Posterior cingulate gyrus (tissue), 11 donors: Measurements from ENCODE around the gene RIN1.
"Not testable (repeated sequence)": the region's sequence is repeated elsewhere in the genome, so short reads cannot be mapped to it uniquely, and the experiment has no call there.

ENCODE experiments used
- DNase-seq, 10 donors: peaks; one replicate each; pipeline versions ENCODE4 v3.0.0 to v3.0.0-alpha.2; 2020 to 2021; ENCODE audit warnings: mixed read lengths in 3 of 10
- intact Hi-C: fragments of 100-400 bp; cut with DNase I; formaldehyde crosslinking; loops from one replicate; pipeline ENCODE4 v1.15.1; 2023

The RIN1 gene

DNA sequence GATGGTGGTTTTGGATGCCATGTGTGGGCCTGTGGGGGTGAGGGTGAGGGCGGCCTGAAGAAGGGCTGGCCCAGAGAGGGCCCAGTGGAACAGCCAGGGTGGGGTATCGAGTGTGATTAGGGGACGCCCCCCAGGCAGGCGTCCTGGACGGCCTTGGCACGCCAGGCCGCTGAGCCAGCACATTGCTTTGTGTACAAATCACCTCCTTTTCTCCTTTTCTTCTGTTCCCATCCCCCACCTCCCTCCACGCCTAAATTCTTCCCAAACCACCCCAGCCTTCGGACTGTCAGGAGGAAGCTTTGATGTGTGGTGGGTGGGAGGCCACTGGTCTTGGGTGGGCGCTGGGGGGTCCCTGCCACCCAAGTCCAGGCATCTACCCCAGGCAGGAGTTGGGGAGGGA lies 11.6 kb downstream of the RIN1 start:
- intact Hi-C loops = loop anchor here (5.0 kb wide), 1 partner anchor 32 kb away; the partner anchor contains the start of gene TMEM151A
- peak in 1 of 10 donors; percentile 23 for DNase-seq

DNA sequence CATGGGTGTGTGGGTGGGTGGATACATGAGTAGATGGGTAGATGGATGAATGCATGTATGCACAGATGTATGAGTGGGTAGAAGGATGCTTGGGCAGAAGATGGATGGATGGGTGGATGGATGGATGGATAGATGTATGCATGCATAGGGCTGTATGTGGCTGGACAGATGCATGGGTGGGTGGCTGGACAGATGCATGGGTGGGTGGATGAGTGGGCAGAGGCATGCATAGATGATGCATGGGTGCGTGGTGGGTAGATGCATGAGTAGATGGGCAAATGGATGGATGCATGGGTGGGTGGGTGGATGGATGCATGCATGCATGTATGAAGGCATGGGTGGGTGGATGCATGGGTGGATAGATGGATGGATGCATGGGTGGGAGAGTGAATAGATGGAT lies 12.6 kb downstream of the RIN1 start:
- intact Hi-C loops = no loop called here

DNA sequence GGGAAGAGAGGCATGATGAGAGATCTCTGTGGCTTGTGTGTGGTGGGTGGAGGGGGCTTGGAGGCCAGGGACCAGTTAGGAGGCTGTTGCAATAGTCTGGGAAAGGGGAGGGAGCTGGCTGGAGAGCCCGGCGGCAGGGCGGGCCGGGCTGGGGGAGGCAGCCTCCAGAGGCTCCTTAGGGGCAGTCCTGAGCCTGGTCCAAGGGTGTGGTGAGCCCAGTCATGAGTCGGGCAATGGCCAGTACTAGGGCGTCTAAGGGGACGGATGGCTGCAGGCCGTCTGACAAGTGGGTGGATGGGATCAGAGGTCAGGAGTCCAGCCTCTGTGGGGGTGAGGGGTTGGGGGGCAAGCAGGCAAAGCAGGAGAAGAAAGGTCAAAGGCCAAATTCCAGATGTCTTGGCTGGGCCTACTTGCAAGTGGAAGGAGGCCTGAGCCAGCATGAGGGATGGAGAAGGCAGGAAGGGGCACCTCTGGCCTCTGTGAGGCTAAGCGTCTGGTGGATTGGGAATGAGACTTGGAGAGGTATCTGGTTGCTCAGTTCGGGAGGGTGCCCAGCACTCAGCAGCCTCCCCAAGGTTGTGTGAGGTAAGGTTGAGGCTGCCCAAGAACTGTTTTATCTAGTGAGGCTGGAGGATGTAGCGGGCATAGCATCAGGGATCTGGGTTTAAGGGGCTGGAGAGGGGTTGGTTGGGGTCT lies 13.4 kb downstream of the RIN1 start:
- intact Hi-C loops = no loop called here

More for the DNA sequence above, 12.6 kb downstream of the RIN1 start:
- DNase-seq = no peak

DNA sequence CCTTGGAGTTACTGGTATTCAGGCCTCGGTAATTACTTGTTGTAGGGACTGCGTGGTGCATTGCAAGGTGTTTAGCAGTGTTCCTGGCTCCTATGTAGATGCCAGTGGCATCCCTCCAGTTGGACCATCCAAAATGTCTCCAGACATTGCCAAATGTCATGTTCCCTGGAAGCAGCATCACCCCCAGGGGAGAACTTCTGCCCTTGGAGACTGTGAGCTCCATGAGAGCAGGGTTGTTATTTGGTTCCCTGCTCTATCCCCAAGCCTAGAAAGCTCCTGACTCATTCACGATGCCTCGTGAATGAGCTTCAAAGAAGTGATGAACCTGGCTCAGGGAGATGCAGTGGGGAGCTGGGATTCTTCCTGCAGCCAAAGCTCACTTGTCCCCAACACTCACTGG lies 14.6 kb downstream of the RIN1 start:
- intact Hi-C loops = no loop called here
- DNase-seq = no peak

More for the DNA sequence above, 13.4 kb downstream of the RIN1 start:
- peak in 1 of 10 donors; percentile 52 for DNase-seq

DNA sequence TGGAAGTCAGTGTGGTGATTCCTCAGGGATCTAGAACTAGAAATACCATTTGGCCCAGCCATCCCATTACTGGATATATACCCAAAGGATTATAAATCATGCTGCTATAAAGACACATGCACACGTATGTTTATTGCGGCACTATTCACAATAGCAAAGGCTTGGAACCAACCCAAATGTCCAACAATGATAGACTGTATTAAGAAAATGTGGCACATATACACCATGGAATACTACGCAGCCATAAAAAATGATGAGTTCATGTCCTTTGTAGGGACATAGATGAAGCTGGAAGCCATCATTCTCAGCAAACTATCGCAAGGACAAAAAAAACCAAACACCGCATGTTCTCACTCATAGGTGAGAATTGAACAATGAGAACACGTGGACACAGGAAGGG lies 15.5 kb downstream of the RIN1 start:
- DNase-seq, intact Hi-C loops: not testable (repeated sequence)

DNA sequence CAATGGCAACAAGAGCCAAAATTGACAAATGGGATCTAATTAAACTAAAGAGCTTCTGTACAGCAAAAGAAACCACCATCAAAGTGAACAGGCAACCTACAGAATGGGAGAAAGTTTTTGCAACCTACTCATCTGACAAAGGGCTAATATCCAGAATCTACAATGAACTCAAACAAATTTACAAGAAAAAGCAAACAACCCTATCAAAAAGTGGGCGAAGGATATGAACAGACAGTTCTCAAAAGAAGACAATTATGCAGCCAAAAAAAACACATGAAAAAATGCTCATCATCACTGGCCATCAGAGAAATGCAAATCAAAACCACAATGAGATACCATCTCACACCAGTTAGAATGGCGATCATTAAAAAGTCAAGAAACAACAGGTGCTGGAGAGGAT lies 15.9 kb downstream of the RIN1 start:
- intact Hi-C loops, DNase-seq: not testable (repeated sequence)

DNA sequence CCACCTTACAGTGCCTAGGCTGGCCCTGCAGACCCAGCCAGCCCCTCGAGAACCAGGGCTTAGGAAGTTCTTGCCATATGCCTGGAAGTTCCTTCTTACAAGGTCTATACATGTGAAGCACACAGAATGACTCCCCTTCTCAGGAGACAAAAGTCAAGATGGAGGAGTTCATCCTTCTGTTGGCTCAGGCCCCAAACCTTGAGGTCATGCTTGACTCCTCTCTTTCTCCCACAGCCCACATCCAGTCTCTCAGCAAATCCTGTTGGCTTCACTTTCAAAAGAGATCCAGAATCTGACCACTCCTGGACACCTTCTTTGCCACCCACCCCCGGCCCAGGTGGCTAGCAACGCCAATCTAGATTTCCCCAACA lies 17.6 kb downstream of the RIN1 start:
- intact Hi-C loops = no loop called here
- DNase-seq = no peak

DNA sequence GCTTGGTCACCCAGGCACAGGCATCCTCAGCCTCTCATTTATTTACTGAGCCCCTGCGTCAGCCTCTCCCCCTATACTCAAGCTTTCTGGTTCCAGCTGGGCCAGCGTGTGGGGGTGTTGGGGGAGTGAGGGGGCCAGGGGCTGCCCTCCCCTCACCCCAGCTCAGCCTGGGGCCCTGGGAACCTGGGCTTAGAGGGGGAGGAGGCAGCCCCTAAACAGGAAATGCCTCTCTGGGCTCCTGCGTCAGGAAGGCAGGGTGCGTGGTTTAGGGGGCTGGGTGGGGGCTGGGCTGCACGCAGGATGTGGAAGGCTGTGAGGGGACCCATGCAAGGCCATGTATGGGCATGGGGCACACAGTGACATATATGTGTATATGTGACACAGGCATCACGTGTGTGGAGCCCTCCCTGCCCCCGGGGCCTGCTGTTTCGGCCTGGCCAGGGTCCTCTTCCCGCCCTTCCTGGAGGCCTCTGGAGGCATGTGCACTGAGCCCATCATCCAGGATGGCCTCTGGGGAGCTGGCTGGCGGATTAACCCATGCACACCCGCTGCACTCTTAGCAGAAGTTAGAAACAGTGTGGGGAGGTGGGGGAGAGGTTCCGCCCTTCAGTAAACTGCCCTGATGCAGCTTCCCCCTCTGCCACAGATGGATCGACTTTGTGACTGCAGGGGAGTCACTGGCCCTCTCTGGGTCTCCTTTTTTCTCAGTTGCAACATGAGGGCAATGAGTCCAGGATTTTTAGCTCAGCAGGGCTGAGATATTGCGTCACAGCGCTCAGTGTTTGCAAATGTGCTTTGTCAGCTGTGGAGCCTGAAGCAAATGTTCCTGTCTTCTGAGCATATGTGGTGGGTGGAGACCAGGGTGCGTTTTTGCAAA lies 18.3 kb downstream of the RIN1 start:
- peak in 3 of 10 donors; percentile 41 to 92 (median 45) for DNase-seq
- intact Hi-C loops = no loop called here

DNA sequence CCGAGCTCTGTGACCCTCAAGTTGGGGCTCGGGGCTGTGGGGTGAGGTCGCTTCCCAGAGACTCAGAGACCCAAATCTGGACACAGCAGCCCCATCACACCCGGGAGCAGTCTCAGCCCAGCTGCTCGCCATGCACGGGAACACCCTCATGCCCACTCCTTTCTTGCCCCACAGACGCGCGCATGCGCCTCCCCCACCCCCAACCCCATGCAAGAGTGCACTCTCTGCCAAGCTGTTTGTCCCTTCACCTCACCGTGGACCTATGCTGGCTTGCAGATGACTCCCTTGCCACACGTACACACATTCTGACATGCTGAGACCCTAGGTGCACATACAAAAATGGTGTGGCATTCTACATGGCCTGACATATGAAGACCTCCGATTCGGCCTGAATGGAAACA lies 18.9 kb downstream of the RIN1 start:
- intact Hi-C loops = no loop called here
- peak in 1 of 10 donors; percentile 85 for DNase-seq

DNA sequence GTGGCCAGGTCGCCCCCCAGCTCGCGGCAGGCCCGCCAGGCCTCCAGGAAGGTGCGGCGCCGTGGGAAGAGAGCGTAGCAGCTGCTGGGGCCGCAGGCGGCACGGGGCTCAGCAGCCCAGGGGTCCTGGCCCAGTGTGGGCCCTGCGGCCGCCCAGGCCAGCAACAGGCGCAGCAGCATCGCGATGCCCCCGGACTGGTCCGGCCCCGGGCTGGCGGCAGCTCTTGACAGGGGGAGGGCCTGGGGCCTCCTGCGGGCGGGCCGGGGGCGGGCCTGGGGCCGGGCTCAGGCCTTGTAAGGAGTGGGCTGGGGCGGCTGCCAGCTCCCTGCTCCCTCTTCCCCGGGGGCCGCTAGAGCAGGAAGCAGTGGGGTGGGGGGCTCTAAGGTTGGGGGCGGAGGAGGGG lies 19.4 kb downstream of the RIN1 start, which contains the start of gene CD248:
Gene CD248 (minus strand): TSS at position 196 of the 403 bp plus-strand sequence. CDS start 17 bp downstream, at position 179.
- intact Hi-C loops = no loop called here

DNA sequence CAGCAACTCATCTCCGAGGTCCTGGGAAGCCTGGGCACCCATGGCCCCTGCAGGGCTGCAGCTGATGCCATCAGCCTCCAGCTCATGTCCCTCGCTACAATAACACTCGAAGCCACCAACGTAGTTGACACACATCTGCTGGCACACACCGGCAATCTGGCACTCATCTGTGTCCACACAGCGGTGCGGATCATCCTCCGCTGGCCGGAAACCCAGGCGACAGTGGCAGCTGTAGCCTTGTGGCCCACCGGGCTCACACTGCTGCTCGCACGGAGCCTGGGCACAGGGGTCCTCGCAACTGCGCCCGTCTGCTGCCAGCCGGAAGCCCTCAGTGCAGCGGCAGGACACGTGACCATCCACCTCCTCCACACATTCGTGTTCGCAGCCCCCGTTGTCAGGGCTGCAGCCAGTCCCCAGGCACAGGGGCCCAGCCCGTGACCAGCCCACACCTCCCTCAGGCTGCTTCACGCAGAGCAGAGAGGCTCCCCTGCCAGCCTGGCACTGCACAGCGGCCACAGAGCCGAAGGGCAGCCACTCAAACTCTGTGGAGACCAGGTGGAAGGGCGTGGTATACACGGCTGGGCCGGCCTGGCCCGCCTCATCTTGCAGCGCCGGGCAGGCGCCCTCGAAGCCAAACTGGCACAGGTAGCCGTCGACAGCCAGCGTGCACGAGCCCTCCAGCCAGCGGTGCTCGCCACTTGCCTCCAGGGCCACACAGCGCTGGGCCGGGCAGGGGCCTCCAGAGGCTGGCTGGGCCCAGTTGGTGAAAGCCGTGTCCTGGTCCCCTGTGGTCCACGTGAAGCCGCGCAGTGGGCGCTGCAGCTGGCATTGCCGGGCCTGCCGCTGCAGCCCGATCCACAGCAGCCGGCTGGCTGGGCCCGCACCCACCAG lies 20.1 kb downstream of the RIN1 start:
- intact Hi-C loops = no loop called here
- peak in 2 of 10 donors; percentile 52 to 84 for DNase-seq

More for the DNA sequence above, 19.4 kb downstream of the RIN1 start, which contains the start of gene CD248:
- DNase-seq = peak in 2 of 10 donors; percentile 27 to 80

DNA sequence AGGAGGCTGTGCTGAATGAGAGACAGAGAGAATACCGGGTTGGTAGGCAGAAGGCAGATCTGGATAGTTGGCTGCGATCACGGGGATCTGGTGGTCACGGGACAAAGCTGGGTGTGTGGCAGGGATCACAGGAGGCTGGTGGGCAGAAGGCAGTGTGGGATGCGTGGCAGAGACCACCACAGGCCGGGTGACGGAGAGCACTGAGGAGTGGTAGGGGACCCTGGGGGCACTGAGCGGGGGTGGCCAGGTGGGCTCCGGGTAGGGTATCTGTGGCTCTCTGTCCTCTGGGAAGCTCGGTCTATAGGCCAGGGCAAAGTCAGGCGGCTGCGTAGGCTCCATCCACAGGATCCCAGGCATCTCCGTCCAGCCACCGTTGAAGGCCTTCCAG lies 20.7 kb downstream of the RIN1 start:
- DNase-seq = no peak
- intact Hi-C loops = no loop called here

DNA sequence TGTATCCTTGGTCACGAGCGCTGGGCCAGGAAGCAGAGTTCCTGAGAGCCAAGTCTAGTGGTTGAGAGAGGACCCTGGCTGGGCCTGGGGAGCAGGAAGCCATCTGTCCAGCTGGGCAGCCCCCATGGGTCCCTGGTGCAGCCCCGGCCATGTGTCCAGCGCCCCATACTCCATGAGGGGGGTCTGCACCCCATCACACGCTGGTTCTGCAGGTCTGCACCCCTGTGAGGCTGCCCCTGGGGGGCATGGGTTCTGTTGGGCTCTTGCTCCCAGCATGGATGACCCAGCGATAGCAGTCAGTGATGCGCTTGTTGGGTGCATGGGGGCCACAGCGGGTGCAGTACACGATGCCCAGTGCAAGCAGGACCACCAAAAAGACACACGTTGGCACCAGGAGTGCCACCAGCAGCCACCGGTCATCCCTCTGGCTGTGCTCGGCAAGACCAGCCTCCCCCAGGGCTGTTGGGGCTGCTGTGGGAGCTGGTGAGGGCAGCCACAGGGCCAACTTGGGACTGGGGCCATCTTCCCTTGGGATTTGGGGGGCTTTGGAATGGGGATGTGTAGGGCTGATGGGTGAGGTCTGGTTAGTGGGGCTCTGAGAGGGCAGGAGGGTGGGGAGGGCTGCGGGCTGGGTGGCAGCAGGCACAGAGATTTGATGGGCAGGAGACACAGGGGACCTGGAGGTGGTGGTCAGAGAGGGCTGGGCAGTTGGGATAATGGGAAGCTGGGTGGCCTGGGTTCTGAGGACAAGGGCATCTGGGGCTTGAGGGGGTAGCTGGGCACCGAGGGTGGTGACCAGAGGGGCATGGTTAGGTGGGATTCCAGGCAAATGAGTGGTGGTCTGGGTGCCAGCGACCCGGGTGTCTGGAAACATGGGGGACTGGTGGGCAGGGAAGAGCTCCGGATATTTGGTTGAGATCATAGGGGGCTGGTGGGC lies 21.4 kb downstream of the RIN1 start:
- intact Hi-C loops = loop anchor here (5.0 kb wide), 1 partner anchor 72 kb away; no protein-coding TSS in a partner anchor
- no peak for DNase-seq

DNA sequence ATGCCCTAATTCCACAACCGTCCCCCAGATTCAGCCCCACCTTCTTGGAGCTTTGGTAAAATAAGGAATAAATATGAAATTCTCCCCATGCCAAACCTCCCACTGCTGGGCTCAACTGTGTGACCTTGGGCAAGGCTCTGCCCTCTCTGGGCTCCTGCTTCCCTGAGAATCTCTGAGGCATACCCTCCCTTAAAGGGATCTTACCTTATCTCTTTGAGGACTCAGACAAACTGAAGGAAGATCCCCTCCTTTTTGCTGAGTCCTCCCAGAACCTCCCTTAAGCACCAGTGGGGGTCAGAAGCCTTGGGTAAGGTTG lies 22.1 kb downstream of the RIN1 start:
- no peak for DNase-seq
- intact Hi-C loops = loop anchor here (5.0 kb wide), 1 partner anchor 73 kb away; no protein-coding TSS in a partner anchor

DNA sequence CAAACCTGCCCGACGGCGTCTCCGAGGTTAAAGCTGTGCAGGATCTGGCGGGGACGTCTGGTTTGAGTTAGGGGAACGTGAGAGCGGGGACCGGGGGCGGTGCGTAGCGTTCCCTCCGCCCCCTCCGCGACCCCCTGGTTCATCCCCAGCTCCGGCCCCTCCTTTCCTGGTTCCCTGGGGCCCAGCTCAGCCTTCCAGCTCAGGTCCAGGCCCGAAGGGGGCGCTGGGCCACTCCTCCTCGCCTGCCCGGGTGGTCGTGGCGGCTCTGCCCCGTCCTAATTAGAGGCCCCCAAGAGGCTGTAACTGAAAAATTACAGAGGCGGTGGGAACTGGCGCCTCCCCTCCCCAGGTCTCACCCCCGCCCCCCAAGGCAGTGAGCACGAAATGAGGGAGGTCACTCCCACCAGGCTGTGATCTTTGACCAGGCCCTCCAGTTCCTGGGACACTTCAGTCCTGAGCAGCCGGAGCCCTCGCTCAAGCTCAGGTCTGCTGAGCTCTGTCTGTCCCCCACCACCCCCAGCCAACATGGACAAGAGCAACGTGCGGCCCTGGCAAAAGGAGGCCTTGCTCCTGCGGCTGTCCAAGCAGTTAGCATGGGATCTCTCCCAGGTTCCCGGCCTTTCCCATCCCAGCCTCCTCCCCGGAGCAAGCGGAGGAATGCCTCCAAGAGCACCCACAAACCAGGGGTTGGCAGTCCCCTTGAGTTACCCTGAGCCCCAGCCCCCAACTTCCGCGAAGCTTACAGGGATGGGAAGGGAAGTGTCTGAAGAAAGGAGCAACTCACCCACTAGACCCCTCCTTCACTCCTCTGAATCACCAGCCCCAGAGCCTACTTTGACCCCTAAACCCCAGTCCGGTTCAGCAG lies 22.7 kb downstream of the RIN1 start:
- intact Hi-C loops = loop anchor here (5.0 kb wide), 1 partner anchor 74 kb away; no protein-coding TSS in a partner anchor
- no peak for DNase-seq

DNA sequence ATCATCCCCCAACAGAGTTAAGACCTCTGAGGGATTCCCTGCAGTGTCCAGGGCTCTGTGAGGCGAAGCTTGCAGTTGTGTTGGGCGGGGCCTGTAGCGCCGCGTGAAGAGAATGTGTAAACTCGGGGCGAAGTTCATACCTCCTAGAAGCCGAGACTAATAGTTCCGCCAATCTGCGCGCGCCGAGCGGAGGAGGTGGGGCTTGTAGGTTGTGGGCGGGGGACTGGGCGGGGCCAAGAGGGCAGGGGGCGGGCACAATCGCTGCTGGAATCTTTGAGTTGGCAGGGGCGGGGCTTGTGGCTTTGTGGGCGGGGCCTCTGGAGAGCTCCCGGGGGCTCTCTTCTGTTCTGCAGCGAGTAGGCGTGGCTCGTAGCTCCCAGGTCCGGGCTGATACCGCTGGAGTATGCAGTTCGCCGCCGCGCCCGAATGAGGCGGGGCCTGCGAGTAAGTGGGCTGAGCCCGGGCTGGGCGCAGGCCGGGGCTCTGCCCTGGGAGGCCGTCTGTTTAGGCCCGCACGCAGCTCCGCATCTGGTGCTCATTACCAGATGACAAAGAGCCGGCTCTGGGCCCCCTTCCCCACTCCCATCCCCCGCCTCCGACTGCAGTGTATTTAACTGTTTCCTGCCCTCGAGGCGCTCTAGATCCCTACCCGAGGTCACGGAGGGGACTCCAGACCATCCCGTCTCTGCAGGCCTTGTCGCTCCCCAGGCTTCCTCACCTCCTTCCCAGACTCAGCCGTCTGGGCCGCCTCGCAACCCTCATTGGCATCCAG lies 23.5 kb downstream of the RIN1 start:
- peak; percentile 85 to 99 (median 95) for DNase-seq
- intact Hi-C loops = loop anchor here (5.0 kb wide), 1 partner anchor 75 kb away; no protein-coding TSS in a partner anchor

DNA sequence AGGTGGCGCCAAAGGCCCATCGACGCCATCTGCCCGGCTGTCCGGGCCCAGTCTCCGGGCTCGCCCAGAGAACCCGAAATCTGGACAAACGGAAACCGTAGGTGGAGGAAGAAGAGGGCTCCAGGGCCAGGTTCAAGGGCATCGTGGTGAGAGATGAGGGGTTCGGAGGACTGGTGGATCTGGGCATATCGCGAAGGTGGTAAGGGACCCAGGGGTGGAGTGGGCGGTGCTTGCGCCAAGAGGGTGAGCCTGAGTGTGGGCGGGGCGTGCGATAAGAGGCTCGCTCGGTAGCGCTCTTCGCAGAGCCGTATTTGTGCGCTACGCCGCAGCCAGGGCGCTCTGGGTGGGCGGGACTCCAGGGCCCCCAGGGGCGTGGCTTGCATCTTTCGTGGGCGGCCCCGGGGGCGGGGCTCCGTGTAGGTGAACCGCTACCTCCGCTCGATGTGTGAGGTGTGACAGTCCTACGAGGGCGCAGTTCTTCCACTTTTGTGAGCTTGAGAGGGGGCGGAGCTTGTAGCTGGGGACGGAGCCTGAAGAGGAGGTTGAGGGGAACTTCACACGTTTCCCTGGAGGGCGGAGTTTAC lies 24.2 kb downstream of the RIN1 start:
- intact Hi-C loops = loop anchor here (1.0 to 5.0 kb wide), 2 partner anchors 16 to 75 kb away; no protein-coding TSS in a partner anchor
- DNase-seq = peak; percentile 72 to 98 (median 86)
